Measurements from ENCODE around the gene MMS19.
A peak's percentile ranks its signal among the peaks of the same experiment; 100 is the strongest.

Gene MMS19

GRCh38 chr10:97503406-97503805 lies 5.2 kb upstream of the MMS19 start:
- TF ChIP-seq POLR2AphosphoS5 (IDR thresholded peaks at IDR 0.05; ENCODE audit: low read depth, low read length) (no peak), REST (IDR thresholded peaks at IDR 0.05; ENCODE audit: insufficient read depth in 1 of 2, low read depth in 2 of 2, low read length in 2 of 2) (no peak), SIN3A (IDR thresholded peaks at IDR 0.05; ENCODE audit: borderline replicate concordance, insufficient read depth, low read length) (no peak), FOXP2 (optimal IDR thresholded peaks at IDR 0.05; ENCODE audit: borderline replicate concordance, extremely low read depth, extremely low read length, insufficient read depth) (no peak), TAF1 (IDR thresholded peaks at IDR 0.05; ENCODE audit: borderline replicate concordance, insufficient read depth, low read length) (no peak)

- no peak for TF ChIP-seq REST (IDR thresholded peaks at IDR 0.05; ENCODE audit: insufficient read depth in 1 of 2, low read depth in 2 of 2, low read length in 2 of 2)
- TF ChIP-seq SIN3A (IDR thresholded peaks at IDR 0.05; ENCODE audit: borderline replicate concordance, insufficient read depth, low read length): no peak
- TF ChIP-seq TAF1 (IDR thresholded peaks at IDR 0.05; ENCODE audit: borderline replicate concordance, insufficient read depth, low read length): no peak
- no peak for TF ChIP-seq FOXP2 (optimal IDR thresholded peaks at IDR 0.05; ENCODE audit: borderline replicate concordance, extremely low read depth, extremely low read length, insufficient read depth)
- no peak for TF ChIP-seq POLR2AphosphoS5 (IDR thresholded peaks at IDR 0.05; ENCODE audit: low read depth, low read length)
These were observed 4.7 kb upstream of the MMS19 start for GRCh38 chr10:97502916-97503315.

GRCh38 chr10:97500297-97500575 lies 2.0 kb upstream of the MMS19 start:
- no peak for TF ChIP-seq TAF1 (IDR thresholded peaks at IDR 0.05; ENCODE audit: borderline replicate concordance, insufficient read depth, low read length)
- no peak for TF ChIP-seq FOXP2 (optimal IDR thresholded peaks at IDR 0.05; ENCODE audit: borderline replicate concordance, extremely low read depth, extremely low read length, insufficient read depth)

- TF ChIP-seq FOXP2 (optimal IDR thresholded peaks at IDR 0.05; ENCODE audit: borderline replicate concordance, extremely low read depth, extremely low read length, insufficient read depth) (no peak), SIN3A (IDR thresholded peaks at IDR 0.05; ENCODE audit: borderline replicate concordance, insufficient read depth, low read length) (no peak), TAF1 (IDR thresholded peaks at IDR 0.05; ENCODE audit: borderline replicate concordance, insufficient read depth, low read length) (no peak), REST (IDR thresholded peaks at IDR 0.05; ENCODE audit: insufficient read depth in 1 of 2, low read depth in 2 of 2, low read length in 2 of 2) (no peak), POLR2AphosphoS5 (IDR thresholded peaks at IDR 0.05; ENCODE audit: low read depth, low read length) (no peak)
These were observed 1.5 kb upstream of the MMS19 start for GRCh38 chr10:97499561-97500296.

- peak; percentile 46; the same call in 1 of the 2 replicates for TF ChIP-seq TAF1 (IDR thresholded peaks at IDR 0.05; ENCODE audit: borderline replicate concordance, insufficient read depth, low read length)
- peak; percentile 47; the same call in 1 of the 2 replicates for TF ChIP-seq SIN3A (IDR thresholded peaks at IDR 0.05; ENCODE audit: borderline replicate concordance, insufficient read depth, low read length)
- TF ChIP-seq FOXP2 (optimal IDR thresholded peaks at IDR 0.05; ENCODE audit: borderline replicate concordance, extremely low read depth, extremely low read length, insufficient read depth): no peak
- TF ChIP-seq POLR2AphosphoS5 (IDR thresholded peaks at IDR 0.05; ENCODE audit: low read depth, low read length): no peak
- no peak for TF ChIP-seq REST (IDR thresholded peaks at IDR 0.05; ENCODE audit: insufficient read depth in 1 of 2, low read depth in 2 of 2, low read length in 2 of 2)
These were observed 779 bp upstream of the MMS19 start, which contains the start of gene UBTD1 for GRCh38 chr10:97498841-97499560. Gene UBTD1 (plus strand): TSS chr10:97498924. CDS start chr10:97499204, 280 bp downstream.

Measured in PFSK-1 (cell line).